Activated T-cell treated with anti-CD3 and anti-CD28 coated beads, Interleukin-2, amount 50 U/mL, for 4 hours (primary cell): ENCODE data around the gene BAIAP2L1. TPM values are rescaled to one million over a fixed set of nuclear protein-coding genes. Genes with fewer than 3 reads are reported as not detected.
"Not testable (repeated sequence)": the region's sequence is repeated elsewhere in the genome, so short reads cannot be mapped to it uniquely, and the experiment has no call there.

Experiments
- ATAC-seq, 2 donors: fragments of 200-7000 bp; cut with Tn5 transposase; one replicate each; pipeline ENCODE4 v1.10.0; 2021
- DNase-seq: peaks from one replicate; pipeline ENCODE4 v3.0.0-alpha.2; 2020
- H3K27me3 Mint-ChIP-seq: one replicate; pipeline ENCODE4 v1.8.0; 2021; ENCODE audit warnings: low read depth, mixed read lengths
- H3K36me3 Mint-ChIP-seq: one replicate; pipeline ENCODE4 v1.8.0; 2022; ENCODE audit warnings: mixed read lengths; ENCODE audit not compliant: insufficient read depth
- H3K4me1 Mint-ChIP-seq: one replicate; pipeline ENCODE4 v1.8.0; 2021; ENCODE audit warnings: low read depth, mixed read lengths
- H3K4me3 Mint-ChIP-seq: one replicate; pipeline ENCODE4 v1.8.0; 2021; ENCODE audit warnings: mild to moderate bottlenecking, moderate library complexity, mixed read lengths
- H3K9me3 Mint-ChIP-seq: one replicate; pipeline ENCODE4 v1.8.0; 2021; ENCODE audit warnings: mixed read lengths
- total RNA-seq, 3 donors: library from RNA; stranded (reverse); gene quantifications; one replicate each; pipeline ENCODE4 v1.2.1, GENCODE V29; 2021

BAIAP2L1 gene
- total RNA-seq, 3 donors from 2014 or later, result 0.34 to 1.2 (median 0.56) TPM

GRCh38 chr7:98330926-98331529 is 69.9 kb downstream of the BAIAP2L1 start:
- no peak overlapping the region for H3K4me3 Mint-ChIP-seq
- H3K4me1 Mint-ChIP-seq, result no peaks in the 10 kb centered on the region
- H3K27me3 Mint-ChIP-seq, result peaks cover 2% of the 10 kb centered on the region
- DNase-seq (no peak), ATAC-seq (no peak)
- H3K36me3 Mint-ChIP-seq, result no peaks in the 10 kb centered on the region
- H3K9me3 Mint-ChIP-seq, result no peaks in the 10 kb centered on the region

- no peak overlapping the region for H3K4me3 Mint-ChIP-seq
- no peaks in the 10 kb centered on the region for H3K27me3 Mint-ChIP-seq
- H3K9me3 Mint-ChIP-seq, result no peaks in the 10 kb centered on the region
- H3K4me1 Mint-ChIP-seq, result no peaks in the 10 kb centered on the region
- H3K36me3 Mint-ChIP-seq, result no peaks in the 10 kb centered on the region
- no peak for ATAC-seq
- no peak for DNase-seq
Measured at GRCh38 chr7:98329791-98330373, 71.0 kb downstream of the BAIAP2L1 start.

GRCh38 chr7:98329100-98329790 is 71.6 kb downstream of the BAIAP2L1 start:
- DNase-seq (no peak), ATAC-seq (no peak)
- H3K4me1 Mint-ChIP-seq, result no peaks in the 10 kb centered on the region
- no peak overlapping the region for H3K4me3 Mint-ChIP-seq
- H3K27me3 Mint-ChIP-seq, result no peaks in the 10 kb centered on the region
- H3K36me3 Mint-ChIP-seq, result no peaks in the 10 kb centered on the region
- no peaks in the 10 kb centered on the region for H3K9me3 Mint-ChIP-seq

GRCh38 chr7:98324782-98325181 is 76.1 kb downstream of the BAIAP2L1 start:
- Mint-ChIP-seq H3K9me3 (no peaks in the 10 kb centered on the region), H3K27me3 (peaks cover 6% of the 10 kb centered on the region), H3K36me3 (no peaks in the 10 kb centered on the region), H3K4me1 (no peaks in the 10 kb centered on the region), H3K4me3 (no peak overlapping the region)
- DNase-seq (no peak), ATAC-seq (no peak)

GRCh38 chr7:98323597-98324322 is 77.1 kb downstream of the BAIAP2L1 start:
- Mint-ChIP-seq H3K27me3 (peaks cover 6% of the 10 kb centered on the region), H3K9me3 (no peaks in the 10 kb centered on the region), H3K36me3 (no peaks in the 10 kb centered on the region), H3K4me3 (no peak overlapping the region), H3K4me1 (no peaks in the 10 kb centered on the region)
- DNase-seq (no peak), ATAC-seq (no peak)

- DNase-seq (no peak), ATAC-seq (no peak)
- no peaks in the 10 kb centered on the region for H3K4me1 Mint-ChIP-seq
- peaks cover 6% of the 10 kb centered on the region for H3K27me3 Mint-ChIP-seq
- H3K4me3 Mint-ChIP-seq, result no peak overlapping the region
- H3K9me3 Mint-ChIP-seq, result no peaks in the 10 kb centered on the region
- H3K36me3 Mint-ChIP-seq, result peaks cover 2% of the 10 kb centered on the region
Measured at GRCh38 chr7:98322331-98323270, 78.3 kb downstream of the BAIAP2L1 start.

- H3K4me3 Mint-ChIP-seq, result no peak overlapping the region
- peaks cover 3% of the 10 kb centered on the region for H3K36me3 Mint-ChIP-seq
- ATAC-seq, result no peak
- DNase-seq, result no peak
- H3K9me3 Mint-ChIP-seq, result no peaks in the 10 kb centered on the region
- peaks cover 6% of the 10 kb centered on the region for H3K27me3 Mint-ChIP-seq
- H3K4me1 Mint-ChIP-seq, result no peaks in the 10 kb centered on the region
Measured at GRCh38 chr7:98321301-98321700, 79.6 kb downstream of the BAIAP2L1 start.

- Mint-ChIP-seq H3K36me3 (peaks cover 3% of the 10 kb centered on the region), H3K9me3 (no peaks in the 10 kb centered on the region), H3K4me3 (no peak overlapping the region), H3K27me3 (peaks cover 6% of the 10 kb centered on the region), H3K4me1 (peaks cover 2% of the 10 kb centered on the region)
- ATAC-seq (no peak), DNase-seq (no peak)
Measured at GRCh38 chr7:98319176-98319575, 81.7 kb downstream of the BAIAP2L1 start.

- Mint-ChIP-seq H3K4me1 (peaks cover 2% of the 10 kb centered on the region), H3K36me3 (peaks cover 3% of the 10 kb centered on the region), H3K27me3 (peaks cover under 1% of the 10 kb centered on the region), H3K9me3 (no peaks in the 10 kb centered on the region), H3K4me3 (no peak overlapping the region)
- no peak for ATAC-seq
- no peak for DNase-seq
Measured at GRCh38 chr7:98317366-98318040, 83.4 kb downstream of the BAIAP2L1 start.

GRCh38 chr7:98315994-98316527 is 84.8 kb downstream of the BAIAP2L1 start:
- H3K4me1 Mint-ChIP-seq, H3K4me3 Mint-ChIP-seq, H3K36me3 Mint-ChIP-seq, H3K27me3 Mint-ChIP-seq, ATAC-seq, DNase-seq, H3K9me3 Mint-ChIP-seq: not testable (repeated sequence)

- DNase-seq (no peak), ATAC-seq (no peak)
- peaks cover 2% of the 10 kb centered on the region for H3K4me1 Mint-ChIP-seq
- no peak overlapping the region for H3K4me3 Mint-ChIP-seq
- H3K36me3 Mint-ChIP-seq, result peaks cover 3% of the 10 kb centered on the region
- no peaks in the 10 kb centered on the region for H3K9me3 Mint-ChIP-seq
- no peaks in the 10 kb centered on the region for H3K27me3 Mint-ChIP-seq
Measured at GRCh38 chr7:98315318-98315993, 85.4 kb downstream of the BAIAP2L1 start.

GRCh38 chr7:98314469-98314868 is 86.4 kb downstream of the BAIAP2L1 start:
- Mint-ChIP-seq H3K36me3 (peaks cover 3% of the 10 kb centered on the region), H3K9me3 (no peaks in the 10 kb centered on the region), H3K4me1 (peaks cover 2% of the 10 kb centered on the region), H3K27me3 (no peaks in the 10 kb centered on the region), H3K4me3 (no peak overlapping the region)
- no peak for ATAC-seq
- DNase-seq, result no peak

- no peak for ATAC-seq
- H3K36me3 Mint-ChIP-seq, result no peaks in the 10 kb centered on the region
- no peaks in the 10 kb centered on the region for H3K27me3 Mint-ChIP-seq
- no peaks in the 10 kb centered on the region for H3K9me3 Mint-ChIP-seq
- H3K4me3 Mint-ChIP-seq, result no peak overlapping the region
- DNase-seq, result no peak
- H3K4me1 Mint-ChIP-seq, result peaks cover 2% of the 10 kb centered on the region
Measured at GRCh38 chr7:98312201-98312600, 88.7 kb downstream of the BAIAP2L1 start.
